Adrenal gland (tissue), 5 donors: ENCODE data around the gene AKAP10.

Experiments
- POLR2A ChIP-seq, 2 donors: fragments of 450-650 bp; IDR thresholded peaks; one replicate each; pipeline ENCODE4 v1.6.1; 2017; ENCODE audit warnings: antibody characterized with exemption in 2 of 2, mild to moderate bottlenecking in 2 of 2, moderate library complexity in 1 of 2
- TF ChIP-seq, protein P1 (sequence below), 6 experiments: fragments of 450-650 bp in 4 of 6; fragments of 200-600 bp in 2 of 6; sonication (generic) in 1 of 6; IDR thresholded peaks; 1 replicate in 5 of 6; 2 replicates in 1 of 6; pipeline versions ENCODE4 v1.5.1 to v1.8.0; 2016 to 2021; ENCODE audit warnings: antibody characterized with exemption in 6 of 6, mild to moderate bottlenecking in 2 of 6, moderate library complexity in 1 of 6
- donor health status: DM: no; HTN: no; CAD: no.

DNA sequence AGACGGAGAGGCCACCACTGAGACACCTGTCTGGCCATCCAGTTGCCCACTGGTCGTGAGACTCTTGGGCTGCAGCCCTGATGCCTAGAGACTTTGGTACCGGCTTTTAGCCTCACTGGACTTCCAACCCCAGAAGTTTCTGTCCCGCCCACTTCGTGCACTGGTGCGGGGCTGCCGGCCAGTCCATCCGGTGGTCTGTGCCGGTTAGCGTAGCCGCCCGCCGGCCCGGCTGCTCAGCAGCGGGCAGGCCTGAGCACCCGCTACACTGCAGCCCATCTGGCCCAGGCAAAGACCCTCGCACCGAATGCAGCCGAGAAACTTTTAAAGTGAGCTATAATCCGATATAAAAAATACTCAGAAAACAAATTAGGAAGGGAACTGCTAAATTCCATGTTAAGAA lies 30.7 kb downstream of the AKAP10 start:
- TF ChIP-seq, protein P1, sequence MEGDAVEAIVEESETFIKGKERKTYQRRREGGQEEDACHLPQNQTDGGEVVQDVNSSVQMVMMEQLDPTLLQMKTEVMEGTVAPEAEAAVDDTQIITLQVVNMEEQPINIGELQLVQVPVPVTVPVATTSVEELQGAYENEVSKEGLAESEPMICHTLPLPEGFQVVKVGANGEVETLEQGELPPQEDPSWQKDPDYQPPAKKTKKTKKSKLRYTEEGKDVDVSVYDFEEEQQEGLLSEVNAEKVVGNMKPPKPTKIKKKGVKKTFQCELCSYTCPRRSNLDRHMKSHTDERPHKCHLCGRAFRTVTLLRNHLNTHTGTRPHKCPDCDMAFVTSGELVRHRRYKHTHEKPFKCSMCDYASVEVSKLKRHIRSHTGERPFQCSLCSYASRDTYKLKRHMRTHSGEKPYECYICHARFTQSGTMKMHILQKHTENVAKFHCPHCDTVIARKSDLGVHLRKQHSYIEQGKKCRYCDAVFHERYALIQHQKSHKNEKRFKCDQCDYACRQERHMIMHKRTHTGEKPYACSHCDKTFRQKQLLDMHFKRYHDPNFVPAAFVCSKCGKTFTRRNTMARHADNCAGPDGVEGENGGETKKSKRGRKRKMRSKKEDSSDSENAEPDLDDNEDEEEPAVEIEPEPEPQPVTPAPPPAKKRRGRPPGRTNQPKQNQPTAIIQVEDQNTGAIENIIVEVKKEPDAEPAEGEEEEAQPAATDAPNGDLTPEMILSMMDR (IDR thresholded peaks at IDR 0.05): no peak
- no peak for TF ChIP-seq POLR2A (IDR thresholded peaks at IDR 0.05)
